Inferior parietal cortex (tissue), 1 donor: ENCODE measurements around the gene CDYL.

Source experiments
- DNase-seq: peaks from one replicate; pipeline ENCODE4 v3.0.0-alpha.2; 2016; ENCODE audit errors: extremely low spot score

Gene CDYL

GRCh38 chr6:4907602-4908001 is 131.4 kb downstream of the CDYL start:
- no peak for DNase-seq

GRCh38 chr6:4908062-4908461 is 131.9 kb downstream of the CDYL start:
- DNase-seq = no peak

- no peak for DNase-seq
Measured at GRCh38 chr6:4909063-4909706, 133.0 kb downstream of the CDYL start.

- no peak for DNase-seq
Measured at GRCh38 chr6:4910037-4910760, 134.0 kb downstream of the CDYL start.

GRCh38 chr6:4912559-4912958 is 136.4 kb downstream of the CDYL start:
- no peak for DNase-seq

- no peak for DNase-seq
Measured at GRCh38 chr6:4913705-4914419, 137.7 kb downstream of the CDYL start.

GRCh38 chr6:4914420-4915159 is 138.4 kb downstream of the CDYL start:
- DNase-seq = no peak

GRCh38 chr6:4916954-4917561 is 140.9 kb downstream of the CDYL start:
- no peak for DNase-seq

GRCh38 chr6:4920914-4921410 is 144.8 kb downstream of the CDYL start:
- no peak for DNase-seq

- DNase-seq = no peak
Measured at GRCh38 chr6:4922488-4923037, 146.4 kb downstream of the CDYL start.

GRCh38 chr6:4923081-4923480 is 146.9 kb downstream of the CDYL start:
- DNase-seq = no peak

GRCh38 chr6:4924661-4925271 is 148.6 kb downstream of the CDYL start:
- no peak for DNase-seq

- DNase-seq = no peak
Measured at GRCh38 chr6:4925580-4925979, 149.4 kb downstream of the CDYL start.

- DNase-seq = no peak
Measured at GRCh38 chr6:4928426-4928825, 152.2 kb downstream of the CDYL start.

GRCh38 chr6:4929097-4929718 is 153.0 kb downstream of the CDYL start:
- no peak for DNase-seq

GRCh38 chr6:4930025-4930691 is 154.0 kb downstream of the CDYL start:
- no peak for DNase-seq

- no peak for DNase-seq
Measured at GRCh38 chr6:4931530-4932227, 155.5 kb downstream of the CDYL start.

- no peak for DNase-seq
Measured at GRCh38 chr6:4932228-4932903, 156.2 kb downstream of the CDYL start.

- no peak for DNase-seq
Measured at GRCh38 chr6:4935486-4935885, 159.3 kb downstream of the CDYL start.
